ENCODE measurements around the gene ELL.
A peak's percentile ranks its signal among the peaks of the same experiment; 100 is the strongest.
"Not testable (repeated sequence)": the region's sequence is repeated elsewhere in the genome, so short reads cannot be mapped to it uniquely, and the experiment has no call there.

ELL gene

GRCh38 chr19:18531485-18531884, 9.6 kb upstream of the ELL start:
- no peak for DNase-seq

DNA sequence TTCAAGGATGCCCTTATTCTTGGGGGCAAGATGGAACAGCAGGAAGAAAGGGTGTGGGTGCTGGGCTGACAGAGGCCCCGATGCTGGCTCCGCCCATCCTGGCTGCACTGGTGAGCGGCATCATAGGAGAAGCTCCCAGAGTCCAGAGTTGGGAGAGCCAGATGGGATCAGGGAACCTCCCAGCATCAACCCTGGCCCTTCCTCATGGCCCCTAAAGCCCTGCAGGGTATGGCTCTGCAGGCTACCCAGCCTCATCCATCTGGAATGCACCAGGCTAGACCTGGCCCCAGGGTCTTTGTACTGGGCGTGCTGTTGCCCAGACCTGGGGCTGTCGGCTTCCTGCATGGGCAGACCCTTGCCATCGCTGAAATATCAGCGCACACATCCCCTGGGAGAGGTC, 7.9 kb upstream of the ELL start:
- DNase-seq, result no peak

DNA sequence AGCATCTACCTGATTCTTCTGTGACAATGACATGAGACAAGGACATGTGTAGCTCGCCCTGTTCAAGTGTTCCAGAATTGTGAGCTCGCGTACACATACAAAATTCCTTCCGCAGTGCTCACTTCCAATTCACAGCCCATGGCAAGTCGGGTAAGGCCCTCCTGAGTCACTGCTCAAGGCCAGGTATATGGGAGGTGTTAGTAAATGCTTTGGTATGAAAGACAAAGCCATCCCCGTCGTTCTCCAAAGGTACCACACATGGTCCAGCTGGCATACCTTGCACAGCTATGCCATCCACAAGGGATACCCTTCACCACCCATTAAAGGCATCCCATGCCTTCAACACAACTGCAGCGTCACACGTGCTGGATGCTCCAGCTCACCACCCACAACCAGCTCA, 4.4 kb upstream of the ELL start:
- no peak for DNase-seq

- DNase-seq, result no peak
These were observed 2.0 kb upstream of the ELL start for GRCh38 chr19:18523841-18524240.

- not testable (repeated sequence) for DNase-seq
These were observed 1.1 kb upstream of the ELL start for GRCh38 chr19:18522862-18523440.

- peak; percentile 100 for DNase-seq
These were observed 423 bp upstream of the ELL start for GRCh38 chr19:18522124-18522861.

- no peak for DNase-seq
These were observed 800 bp downstream of the ELL start for GRCh38 chr19:18520848-18521691.

DNA sequence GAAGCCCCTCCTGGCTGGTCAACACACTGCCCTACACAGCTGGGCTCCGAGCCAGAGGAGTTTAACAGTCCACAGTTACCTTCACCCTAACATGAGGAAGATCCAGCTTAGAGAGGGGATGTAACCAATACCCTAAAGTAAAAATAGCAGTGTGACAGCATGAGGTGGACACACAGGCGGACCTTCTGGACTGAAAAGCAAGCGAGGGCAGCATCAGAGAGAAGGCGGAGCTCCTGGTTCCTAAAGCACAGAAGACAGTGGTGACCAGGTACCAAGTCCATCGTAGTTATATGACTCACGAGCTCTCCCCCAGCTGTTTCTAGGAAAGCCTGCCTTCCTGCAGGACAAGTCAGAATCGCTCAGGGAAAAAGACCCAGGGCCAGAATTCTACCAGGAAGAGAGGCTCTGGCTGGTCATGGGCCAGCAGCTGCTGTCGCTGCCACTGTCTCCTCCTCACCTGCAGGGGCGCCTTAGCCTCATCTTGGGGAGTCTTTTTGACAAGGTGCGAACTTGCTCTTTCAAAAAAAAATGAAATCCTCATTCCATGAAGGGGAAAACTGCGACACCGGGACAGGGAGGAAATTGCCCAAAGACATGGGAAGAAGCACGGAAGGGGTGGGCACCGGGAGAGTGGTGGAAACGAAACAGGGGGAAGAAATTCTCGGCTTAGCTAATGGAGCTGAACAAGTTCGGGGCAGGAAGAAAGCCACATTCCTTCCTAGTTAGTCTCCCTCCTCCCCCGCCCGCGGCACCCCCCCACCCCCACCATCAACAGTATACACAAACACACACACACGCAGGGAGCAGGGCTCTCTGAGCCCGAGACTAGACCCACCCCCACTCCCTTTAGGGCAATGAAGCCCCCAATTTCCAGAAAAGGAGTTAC, 1.7 kb downstream of the ELL start:
- peak in 2 of 5 experiments; percentile 52 to 78 for DNase-seq

- no peak for DNase-seq
These were observed 3.2 kb downstream of the ELL start for GRCh38 chr19:18518639-18519038.

- no peak for DNase-seq
These were observed 4.3 kb downstream of the ELL start for GRCh38 chr19:18517606-18518005.

DNA sequence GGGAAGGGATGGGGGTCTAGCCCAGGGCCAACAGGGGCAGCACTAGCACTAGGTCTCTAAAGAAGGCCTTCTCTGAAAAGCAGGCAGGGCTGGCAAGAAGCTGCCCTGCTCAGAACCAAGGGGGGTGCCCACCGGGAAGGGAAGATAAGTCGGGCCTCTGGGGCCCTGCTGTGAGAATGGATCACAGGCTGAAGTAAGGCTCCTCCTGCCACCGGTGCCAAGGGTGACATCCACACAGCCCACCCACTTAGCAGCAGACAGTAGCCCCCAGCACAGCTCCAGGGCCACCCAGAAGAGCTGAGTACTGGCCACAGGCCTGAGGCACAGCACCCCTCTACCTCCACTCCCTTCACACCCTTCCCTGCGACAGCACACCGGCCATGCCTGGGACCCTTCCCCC, 5.9 kb downstream of the ELL start:
- no peak for DNase-seq

DNA sequence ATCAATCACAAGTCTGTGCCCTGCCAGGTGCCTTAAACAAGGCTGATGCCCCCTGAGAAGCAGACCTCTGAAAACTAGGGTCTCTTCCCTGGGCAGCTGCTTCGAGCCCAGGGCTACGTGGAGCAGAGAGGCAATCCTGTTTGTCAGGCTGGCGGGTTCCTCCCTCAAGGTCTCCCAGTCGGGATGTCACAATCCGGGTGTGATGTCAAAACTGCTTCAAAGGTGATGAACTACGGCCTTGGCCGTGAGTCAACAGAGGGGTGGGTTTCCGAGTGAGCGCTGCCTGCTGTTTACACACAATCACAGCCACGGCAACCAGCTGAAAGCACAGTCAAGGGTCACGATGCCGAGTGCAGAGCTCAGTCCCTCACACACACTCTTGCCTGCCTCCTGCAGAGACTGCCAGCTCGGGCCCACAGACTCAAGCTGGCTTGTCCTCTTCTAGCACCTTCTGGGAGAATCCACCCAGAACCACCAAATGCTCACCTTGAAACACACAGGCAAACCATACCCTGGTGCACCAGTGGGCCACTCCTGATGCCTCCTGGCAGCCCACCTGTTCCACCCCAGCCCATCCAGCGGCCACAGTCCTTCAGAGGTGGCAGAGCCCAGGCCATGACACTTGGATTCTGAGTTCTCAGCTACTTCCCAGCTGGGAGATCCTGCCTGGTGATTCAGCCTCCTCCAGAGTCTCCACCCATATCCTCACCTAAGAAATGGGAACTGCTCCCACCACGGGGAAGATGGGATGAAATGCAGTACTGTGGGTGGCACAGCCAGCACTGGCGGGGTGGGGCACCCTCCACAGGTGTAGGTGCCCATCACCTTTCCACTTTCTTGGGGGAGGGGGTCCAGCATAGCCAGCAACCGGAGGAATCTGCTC, 6.8 kb downstream of the ELL start:
- peak in 1 of 5 experiments; percentile 75 for DNase-seq

- DNase-seq, result no peak
These were observed 8.0 kb downstream of the ELL start for GRCh38 chr19:18513868-18514267.

- DNase-seq, result no peak
These were observed 11.7 kb downstream of the ELL start for GRCh38 chr19:18510216-18510615.

- DNase-seq, result no peak
These were observed 13.3 kb downstream of the ELL start for GRCh38 chr19:18508585-18508984.

DNA sequence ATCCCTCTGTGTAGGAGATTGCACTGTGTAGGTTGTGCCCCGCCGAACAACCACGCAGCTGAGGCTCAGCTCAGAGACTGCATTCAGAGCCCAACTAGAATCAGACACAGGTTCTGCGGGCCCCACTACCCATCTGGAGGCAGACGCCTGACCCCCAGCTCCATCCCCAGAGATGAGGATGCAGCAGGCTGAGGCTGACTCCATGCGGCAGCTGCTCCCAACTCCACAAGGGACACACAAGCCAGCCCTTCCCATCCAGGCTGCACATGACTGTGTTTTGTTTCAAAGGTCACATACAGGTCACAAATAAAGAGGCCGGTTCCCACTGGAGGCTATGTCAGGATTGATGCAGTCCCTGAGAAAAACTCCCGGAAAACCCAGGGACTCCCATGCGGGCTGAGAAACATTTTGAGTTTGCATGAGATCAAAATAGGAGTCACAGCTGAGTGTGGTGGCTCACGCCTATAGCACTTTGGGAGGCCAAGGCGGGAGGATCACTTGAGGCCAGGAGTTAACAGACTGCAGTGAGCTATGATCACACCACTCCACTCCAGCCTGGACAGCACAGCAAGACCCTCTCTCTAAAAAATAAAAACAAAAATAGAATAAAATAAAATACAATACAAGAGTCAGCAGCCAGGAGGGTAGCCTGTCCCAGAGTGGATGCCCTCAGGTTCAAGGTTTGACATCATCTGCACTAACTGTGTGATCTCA, 14.0 kb downstream of the ELL start:
- no peak for DNase-seq

GRCh38 chr19:18507021-18507726, 14.7 kb downstream of the ELL start:
- peak in 2 of 5 experiments; percentile 68 to 93 for DNase-seq

DNA sequence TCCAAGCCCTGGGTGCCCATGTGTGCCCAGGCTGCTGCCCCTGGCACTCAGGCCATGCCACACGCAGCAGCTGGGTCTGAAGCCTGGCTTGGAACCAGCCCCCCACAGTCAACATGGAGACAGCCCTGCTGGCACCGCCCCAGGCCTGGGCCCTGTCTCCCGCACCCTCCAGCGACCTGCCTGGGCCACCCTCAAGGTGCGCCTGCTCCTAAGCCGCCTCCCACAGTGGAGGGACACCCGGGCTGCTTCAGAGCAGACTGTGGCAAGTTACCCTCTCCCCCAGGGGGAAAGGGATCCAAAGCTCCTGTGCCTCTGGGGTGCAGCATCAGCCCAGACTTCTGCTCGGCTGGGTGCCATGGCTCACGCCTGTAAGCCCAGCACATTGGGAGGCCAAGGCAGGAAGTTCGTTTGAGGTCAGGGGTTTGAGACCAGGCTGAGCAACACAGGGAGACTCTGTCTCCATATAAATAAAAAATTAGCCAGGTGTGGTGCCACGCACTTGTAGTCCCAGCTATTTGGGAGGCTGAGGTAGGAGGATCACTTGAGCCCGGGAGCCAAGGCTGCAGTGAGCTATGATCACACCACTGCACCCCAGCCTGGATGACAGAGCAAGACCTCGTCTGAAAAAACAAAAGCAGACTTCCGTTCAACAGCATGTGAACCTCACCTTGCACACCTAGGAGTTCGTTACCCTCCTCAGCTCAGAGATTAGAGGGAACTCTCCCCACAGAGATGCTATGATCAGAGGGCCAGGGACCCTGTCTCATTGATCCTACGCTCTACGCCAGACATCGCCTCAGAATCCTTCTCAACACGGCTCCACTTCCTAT, 15.6 kb downstream of the ELL start:
- peak in 2 of 5 experiments; percentile 56 to 63 for DNase-seq

DNA sequence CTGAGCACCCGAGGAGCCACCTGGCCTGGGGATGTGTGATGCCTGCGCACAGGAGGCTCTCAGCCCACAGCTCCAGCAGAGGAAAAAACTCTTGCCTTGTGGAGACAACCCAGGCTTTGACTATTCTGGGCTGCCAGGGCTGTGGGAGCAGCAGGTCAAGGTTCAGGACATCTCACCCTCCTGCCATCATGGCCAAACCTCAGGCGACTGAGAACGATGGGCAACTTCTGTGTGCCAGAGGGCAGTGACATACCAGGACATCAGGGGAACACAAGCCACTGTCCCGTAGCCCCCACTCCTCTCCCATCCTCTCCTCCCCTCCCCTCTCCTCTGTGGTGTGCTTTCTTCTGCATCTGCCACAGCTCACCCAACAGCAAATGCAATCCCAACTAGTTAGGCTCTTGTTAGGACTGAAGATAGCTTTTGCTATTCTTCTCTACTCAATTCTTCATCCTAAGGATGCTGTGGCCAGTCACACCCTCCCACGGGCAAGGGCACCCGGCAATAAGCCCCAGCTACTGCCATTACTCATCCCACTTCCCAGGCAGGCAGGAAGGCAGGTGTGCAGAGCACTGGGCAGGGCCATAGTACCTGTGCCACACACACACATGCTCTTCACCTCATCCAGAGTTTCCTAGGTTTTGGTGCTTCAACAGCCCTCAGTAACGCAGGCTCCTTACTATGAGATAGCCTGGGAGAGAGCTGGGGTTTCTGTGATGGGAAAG, 16.8 kb downstream of the ELL start:
- DNase-seq, result no peak
